ENCODE results near the gene ABCB9.

DNA sequence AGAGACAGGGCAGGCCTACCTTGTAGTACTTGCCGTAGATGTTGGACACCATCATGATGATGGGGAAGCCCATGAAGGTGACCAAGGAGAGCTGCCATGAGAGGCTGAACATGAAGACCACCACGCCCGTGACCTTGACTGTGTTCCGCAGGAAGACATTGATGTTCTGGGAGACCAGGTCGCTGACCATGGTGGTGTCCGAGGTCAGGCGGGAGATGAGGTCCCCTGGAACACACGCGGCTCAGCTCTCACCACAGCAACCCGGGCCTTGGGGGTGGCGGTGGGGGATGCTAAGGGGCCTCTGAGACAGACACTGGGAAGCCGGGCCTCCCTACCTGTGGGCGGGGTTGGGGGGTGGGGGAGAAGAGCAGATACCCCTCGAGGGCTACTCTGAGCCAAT is 17.7 kb downstream of the ABCB9 start:
- TF ChIP-seq, protein P1, sequence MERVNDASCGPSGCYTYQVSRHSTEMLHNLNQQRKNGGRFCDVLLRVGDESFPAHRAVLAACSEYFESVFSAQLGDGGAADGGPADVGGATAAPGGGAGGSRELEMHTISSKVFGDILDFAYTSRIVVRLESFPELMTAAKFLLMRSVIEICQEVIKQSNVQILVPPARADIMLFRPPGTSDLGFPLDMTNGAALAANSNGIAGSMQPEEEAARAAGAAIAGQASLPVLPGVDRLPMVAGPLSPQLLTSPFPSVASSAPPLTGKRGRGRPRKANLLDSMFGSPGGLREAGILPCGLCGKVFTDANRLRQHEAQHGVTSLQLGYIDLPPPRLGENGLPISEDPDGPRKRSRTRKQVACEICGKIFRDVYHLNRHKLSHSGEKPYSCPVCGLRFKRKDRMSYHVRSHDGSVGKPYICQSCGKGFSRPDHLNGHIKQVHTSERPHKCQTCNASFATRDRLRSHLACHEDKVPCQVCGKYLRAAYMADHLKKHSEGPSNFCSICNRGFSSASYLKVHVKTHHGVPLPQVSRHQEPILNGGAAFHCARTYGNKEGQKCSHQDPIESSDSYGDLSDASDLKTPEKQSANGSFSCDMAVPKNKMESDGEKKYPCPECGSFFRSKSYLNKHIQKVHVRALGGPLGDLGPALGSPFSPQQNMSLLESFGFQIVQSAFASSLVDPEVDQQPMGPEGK (CRISPR knock-in tag; IDR thresholded peaks at IDR 0.05; ENCODE audit: borderline replicate concordance): no peak
- no peak for TF ChIP-seq ZFP3 (CRISPR knock-in tag; IDR thresholded peaks at IDR 0.05)
- TF ChIP-seq RARB (CRISPR knock-in tag; IDR thresholded peaks at IDR 0.05): no peak
- no peak for TF ChIP-seq ZNF70 (CRISPR knock-in tag; IDR thresholded peaks at IDR 0.05)
- no peak for TF ChIP-seq ZNF565 (CRISPR knock-in tag; conservative IDR thresholded peaks at IDR 0.05; ENCODE audit: low read depth)
- TF ChIP-seq ISL1 (CRISPR knock-in tag; IDR thresholded peaks at IDR 0.05): no peak
- TF ChIP-seq, protein P2, sequence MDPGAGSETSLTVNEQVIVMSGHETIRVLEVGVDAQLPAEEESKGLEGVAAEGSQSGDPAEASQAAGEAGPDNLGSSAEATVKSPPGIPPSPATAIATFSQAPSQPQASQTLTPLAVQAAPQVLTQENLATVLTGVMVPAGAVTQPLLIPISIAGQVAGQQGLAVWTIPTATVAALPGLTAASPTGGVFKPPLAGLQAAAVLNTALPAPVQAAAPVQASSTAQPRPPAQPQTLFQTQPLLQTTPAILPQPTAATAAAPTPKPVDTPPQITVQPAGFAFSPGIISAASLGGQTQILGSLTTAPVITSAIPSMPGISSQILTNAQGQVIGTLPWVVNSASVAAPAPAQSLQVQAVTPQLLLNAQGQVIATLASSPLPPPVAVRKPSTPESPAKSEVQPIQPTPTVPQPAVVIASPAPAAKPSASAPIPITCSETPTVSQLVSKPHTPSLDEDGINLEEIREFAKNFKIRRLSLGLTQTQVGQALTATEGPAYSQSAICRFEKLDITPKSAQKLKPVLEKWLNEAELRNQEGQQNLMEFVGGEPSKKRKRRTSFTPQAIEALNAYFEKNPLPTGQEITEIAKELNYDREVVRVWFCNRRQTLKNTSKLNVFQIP (CRISPR knock-in tag; IDR thresholded peaks at IDR 0.05; ENCODE audit: borderline replicate concordance, low read depth): no peak
- no peak for TF ChIP-seq OSR1 (CRISPR knock-in tag; IDR thresholded peaks at IDR 0.05)
- TF ChIP-seq, protein P3, sequence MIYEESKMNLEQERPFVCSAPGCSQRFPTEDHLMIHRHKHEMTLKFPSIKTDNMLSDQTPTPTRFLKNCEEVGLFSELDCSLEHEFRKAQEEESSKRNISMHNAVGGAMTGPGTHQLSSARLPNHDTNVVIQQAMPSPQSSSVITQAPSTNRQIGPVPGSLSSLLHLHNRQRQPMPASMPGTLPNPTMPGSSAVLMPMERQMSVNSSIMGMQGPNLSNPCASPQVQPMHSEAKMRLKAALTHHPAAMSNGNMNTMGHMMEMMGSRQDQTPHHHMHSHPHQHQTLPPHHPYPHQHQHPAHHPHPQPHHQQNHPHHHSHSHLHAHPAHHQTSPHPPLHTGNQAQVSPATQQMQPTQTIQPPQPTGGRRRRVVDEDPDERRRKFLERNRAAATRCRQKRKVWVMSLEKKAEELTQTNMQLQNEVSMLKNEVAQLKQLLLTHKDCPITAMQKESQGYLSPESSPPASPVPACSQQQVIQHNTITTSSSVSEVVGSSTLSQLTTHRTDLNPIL (CRISPR knock-in tag; IDR thresholded peaks at IDR 0.05; ENCODE audit: low read depth): no peak
- TF ChIP-seq, protein P4, sequence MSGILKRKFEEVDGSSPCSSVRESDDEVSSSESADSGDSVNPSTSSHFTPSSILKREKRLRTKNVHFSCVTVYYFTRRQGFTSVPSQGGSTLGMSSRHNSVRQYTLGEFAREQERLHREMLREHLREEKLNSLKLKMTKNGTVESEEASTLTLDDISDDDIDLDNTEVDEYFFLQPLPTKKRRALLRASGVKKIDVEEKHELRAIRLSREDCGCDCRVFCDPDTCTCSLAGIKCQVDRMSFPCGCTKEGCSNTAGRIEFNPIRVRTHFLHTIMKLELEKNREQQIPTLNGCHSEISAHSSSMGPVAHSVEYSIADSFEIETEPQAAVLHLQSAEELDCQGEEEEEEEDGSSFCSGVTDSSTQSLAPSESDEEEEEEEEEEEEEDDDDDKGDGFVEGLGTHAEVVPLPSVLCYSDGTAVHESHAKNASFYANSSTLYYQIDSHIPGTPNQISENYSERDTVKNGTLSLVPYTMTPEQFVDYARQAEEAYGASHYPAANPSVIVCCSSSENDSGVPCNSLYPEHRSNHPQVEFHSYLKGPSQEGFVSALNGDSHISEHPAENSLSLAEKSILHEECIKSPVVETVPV (CRISPR knock-in tag; IDR thresholded peaks at IDR 0.05): no peak

Data from SK-N-SH treated with all-trans-retinoic acid at 6 μM for 48 hours (cell line).